ENCODE data around the gene BACH2.

DNA sequence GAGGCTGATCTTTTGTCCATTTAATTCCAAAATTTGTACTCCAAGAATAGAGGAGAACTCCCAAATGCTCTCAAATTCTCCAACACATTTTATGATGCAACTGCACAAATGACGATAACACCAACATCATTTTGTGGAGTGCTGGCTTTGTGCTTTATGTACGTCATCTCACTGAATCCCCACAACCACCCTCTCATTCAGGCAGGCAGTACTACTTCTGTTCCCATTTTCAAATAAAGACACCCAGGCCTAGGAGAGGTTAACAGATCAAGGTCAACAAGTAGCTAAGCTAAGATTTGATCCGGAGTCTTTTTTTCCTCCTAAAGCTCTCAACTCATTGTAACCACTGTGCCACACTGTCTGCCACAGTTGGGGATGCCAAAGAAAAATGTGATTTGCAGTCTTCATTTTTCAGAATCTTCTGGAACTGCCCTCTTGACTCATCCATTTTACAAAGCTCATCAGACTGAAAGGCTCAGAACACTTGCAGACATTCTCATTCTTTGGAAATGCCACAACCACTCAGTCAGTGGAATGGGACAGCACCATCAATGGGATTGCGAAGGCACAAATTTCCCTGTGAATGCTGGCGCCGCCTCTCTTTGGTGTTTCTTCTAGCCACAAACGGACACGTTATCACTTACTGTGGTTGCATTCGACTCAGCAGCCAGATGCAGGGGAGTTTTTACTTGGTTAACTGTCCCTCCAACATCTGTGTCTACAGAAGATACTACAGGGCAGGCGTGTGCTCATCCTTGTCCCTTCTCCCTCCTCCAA, 217.9 kb downstream of the BACH2 start:
- TF ChIP-seq, protein P1, sequence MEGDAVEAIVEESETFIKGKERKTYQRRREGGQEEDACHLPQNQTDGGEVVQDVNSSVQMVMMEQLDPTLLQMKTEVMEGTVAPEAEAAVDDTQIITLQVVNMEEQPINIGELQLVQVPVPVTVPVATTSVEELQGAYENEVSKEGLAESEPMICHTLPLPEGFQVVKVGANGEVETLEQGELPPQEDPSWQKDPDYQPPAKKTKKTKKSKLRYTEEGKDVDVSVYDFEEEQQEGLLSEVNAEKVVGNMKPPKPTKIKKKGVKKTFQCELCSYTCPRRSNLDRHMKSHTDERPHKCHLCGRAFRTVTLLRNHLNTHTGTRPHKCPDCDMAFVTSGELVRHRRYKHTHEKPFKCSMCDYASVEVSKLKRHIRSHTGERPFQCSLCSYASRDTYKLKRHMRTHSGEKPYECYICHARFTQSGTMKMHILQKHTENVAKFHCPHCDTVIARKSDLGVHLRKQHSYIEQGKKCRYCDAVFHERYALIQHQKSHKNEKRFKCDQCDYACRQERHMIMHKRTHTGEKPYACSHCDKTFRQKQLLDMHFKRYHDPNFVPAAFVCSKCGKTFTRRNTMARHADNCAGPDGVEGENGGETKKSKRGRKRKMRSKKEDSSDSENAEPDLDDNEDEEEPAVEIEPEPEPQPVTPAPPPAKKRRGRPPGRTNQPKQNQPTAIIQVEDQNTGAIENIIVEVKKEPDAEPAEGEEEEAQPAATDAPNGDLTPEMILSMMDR (IDR thresholded peaks at IDR 0.05), result no peak
- TF ChIP-seq POLR2A (IDR thresholded peaks at IDR 0.05) (no peak), POLR2AphosphoS5 (IDR thresholded peaks at IDR 0.05) (no peak)
